HG02885 (cell line): ENCODE measurements around the gene PARP2.

ENCODE experiments used
- ATAC-seq: cut with Tn5 transposase; IDR thresholded peaks from one replicate; pipeline ENCODE4 v1.9.1; 2021; ENCODE audit warnings: mild to moderate bottlenecking; ENCODE audit not compliant: unreplicated experiment, poor library complexity

PARP2 gene

DNA sequence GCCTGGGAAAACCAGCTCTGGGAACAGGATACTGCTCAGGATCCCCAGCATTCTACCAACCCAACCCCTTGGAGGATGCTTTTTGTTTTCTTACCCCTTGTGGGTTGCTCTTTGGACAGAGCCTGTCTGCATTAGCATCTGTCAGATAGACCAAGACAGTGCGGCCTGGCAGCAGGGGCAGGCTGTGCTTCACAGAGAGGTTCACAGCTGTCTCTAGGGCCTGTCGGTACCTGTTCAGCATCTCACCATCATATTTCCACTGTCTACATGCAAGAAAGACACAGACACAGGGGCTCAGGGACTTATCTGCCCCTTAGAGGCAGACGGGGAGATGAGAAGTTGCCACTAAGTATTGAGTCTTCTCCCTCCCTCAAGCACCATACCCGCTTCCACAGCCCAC is 48.1 kb downstream of the PARP2 start:
- no peak for ATAC-seq

DNA sequence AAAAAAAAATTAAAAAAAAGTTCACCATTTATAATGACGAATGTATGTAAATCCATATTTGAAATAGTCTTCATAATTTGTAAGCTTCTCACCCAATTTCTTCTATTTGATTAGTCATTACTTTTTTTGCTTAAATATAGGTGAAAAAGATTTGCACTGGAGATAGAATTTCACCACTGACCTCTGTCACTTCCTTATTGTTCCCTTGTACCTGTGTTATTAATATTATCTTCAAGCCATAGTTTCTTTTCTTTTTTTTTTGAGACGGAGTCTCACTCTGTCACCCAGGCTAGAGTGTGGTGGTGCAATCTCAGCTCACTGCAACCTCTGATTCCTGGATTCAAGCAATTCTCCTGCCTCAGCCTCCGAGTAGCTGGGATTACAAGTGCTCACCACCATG is 54.1 kb downstream of the PARP2 start:
- no peak for ATAC-seq

DNA sequence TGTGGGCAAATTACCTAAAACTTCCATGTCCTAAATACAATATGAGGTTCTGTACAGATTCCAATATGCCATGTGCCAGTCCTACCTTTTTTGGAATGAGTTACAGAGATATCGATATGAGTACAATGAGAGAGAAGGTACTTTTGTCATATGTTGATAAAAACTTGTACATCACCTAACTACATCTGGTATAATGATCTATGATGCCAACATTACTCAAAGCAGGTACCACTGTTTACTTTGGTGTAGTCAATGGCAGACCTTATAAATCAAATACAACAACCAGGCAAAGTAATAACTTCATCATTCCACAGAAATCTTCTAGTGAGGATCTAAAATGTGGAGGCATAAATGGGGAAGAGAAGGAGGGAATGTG is 57.1 kb downstream of the PARP2 start:
- no peak for ATAC-seq

DNA sequence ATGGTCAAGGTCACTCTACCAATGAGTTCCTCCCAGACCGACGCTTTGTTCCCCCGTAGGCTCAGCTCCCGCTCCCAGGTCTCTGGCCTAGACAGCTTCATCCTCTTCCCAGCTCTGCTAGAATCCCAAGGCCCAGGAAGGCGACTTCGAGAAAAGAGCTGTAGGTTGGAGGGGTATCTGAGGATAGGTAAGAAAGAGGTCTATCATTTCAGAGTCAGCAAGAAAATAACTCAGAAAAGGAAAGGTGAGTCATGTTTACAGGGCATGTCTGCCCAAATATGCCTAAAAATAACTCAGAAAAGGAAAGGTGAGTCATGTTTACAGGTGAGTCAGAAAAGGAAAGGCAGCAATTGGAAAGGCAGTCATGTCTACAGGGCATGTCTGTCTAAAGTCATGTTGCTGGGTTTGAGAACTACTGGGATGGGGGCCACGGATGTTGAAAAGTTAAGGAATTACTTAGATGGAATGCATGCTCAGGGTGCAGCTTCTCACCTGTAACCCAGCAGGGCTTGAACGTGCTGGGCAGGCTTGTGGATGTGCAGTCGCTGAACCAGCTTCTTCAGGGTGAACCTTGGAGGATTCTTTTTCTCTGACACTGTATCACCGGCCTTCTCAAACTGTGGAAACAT is 57.6 kb downstream of the PARP2 start:
- ATAC-seq = no peak

DNA sequence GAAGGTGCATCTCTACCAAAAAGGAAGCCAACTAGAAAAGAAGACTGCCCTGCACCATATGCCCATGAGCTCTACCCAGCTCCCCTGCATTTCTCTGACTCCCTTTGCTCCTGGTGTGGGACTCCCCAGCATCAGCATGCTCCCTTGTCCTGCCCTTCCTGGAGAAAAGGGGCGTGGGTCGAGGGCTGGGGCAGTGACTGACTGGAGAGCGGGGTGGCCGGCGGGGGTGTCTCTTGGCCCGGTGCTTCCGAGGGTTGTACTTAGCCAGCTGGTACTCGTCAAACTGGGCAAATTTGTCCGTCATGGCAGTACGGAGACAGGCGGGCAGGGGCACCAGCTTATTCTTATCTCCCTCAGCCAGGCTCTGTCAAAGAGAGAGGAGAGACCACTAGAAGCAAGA is 60.1 kb downstream of the PARP2 start:
- no peak for ATAC-seq
